H9 (cell line): ENCODE data around the gene P2RY4. TPM values are rescaled to one million over a fixed set of nuclear protein-coding genes. Genes with fewer than 3 reads are reported as not detected.

ENCODE experiments used
- DNase-seq: peaks from one replicate; pipeline ENCODE4 v3.0.0-alpha.2; 2017
- H2AFZ ChIP-seq: one replicate; pipeline ENCODE4 v1.6.1; 2013; ENCODE audit warnings: mild to moderate bottlenecking, low read length, control low read depth, moderate library complexity
- H2AK5ac ChIP-seq: 2 replicates; pipeline ENCODE4 v1.6.1; 2013; ENCODE audit warnings: low read length, control low read depth, mixed read lengths; ENCODE audit not compliant: insufficient read length
- H2BK120ac ChIP-seq: one replicate; pipeline ENCODE4 v1.6.1; 2013; ENCODE audit warnings: low read depth, mild to moderate bottlenecking, low read length, control low read depth, inconsistent platforms; ENCODE audit not compliant: poor library complexity, severe bottlenecking
- H2BK12ac ChIP-seq: 2 replicates; pipeline ENCODE4 v1.6.1; 2013; ENCODE audit warnings: low read length, control low read depth, mixed read lengths, low read depth; ENCODE audit not compliant: insufficient read length
- H2BK15ac ChIP-seq: 2 replicates; pipeline ENCODE4 v1.6.1; 2013; ENCODE audit warnings: low read depth, low read length, control low read depth
- H2BK20ac ChIP-seq: one replicate; pipeline ENCODE4 v1.6.1; 2013; ENCODE audit warnings: low read depth, mild to moderate bottlenecking, low read length, control low read depth, inconsistent platforms; ENCODE audit not compliant: poor library complexity, severe bottlenecking
- H2BK5ac ChIP-seq: 2 replicates; pipeline ENCODE4 v1.6.1; 2013; ENCODE audit warnings: low read length, control low read depth, mixed read lengths; ENCODE audit not compliant: insufficient read length
- H3K14ac ChIP-seq: 2 replicates; pipeline ENCODE4 v1.6.1; 2013; ENCODE audit warnings: low read length, control low read depth; ENCODE audit not compliant: insufficient read depth
- H3K18ac ChIP-seq: 2 replicates; pipeline ENCODE4 v1.6.1; 2013; ENCODE audit warnings: low read depth, mild to moderate bottlenecking, mixed read lengths, low read length, control low read depth; ENCODE audit not compliant: insufficient read length
- H3K23ac ChIP-seq: 2 replicates; pipeline ENCODE4 v1.6.1; 2013; ENCODE audit warnings: low read length, control low read depth, mixed read lengths, low read depth; ENCODE audit not compliant: insufficient read length
- H3K23me2 ChIP-seq: 2 replicates; pipeline ENCODE4 v1.6.1; 2013; ENCODE audit warnings: low read depth, mild to moderate bottlenecking, mixed read lengths, low read length, control low read depth; ENCODE audit not compliant: insufficient read length, poor library complexity, severe bottlenecking
- H3K27ac ChIP-seq: 2 replicates; pipeline ENCODE4 v1.5.1; 2013; ENCODE audit warnings: low read length, control low read depth, mixed read lengths, low read depth; ENCODE audit not compliant: insufficient read length
- H3K27me3 ChIP-seq: 2 replicates; pipeline ENCODE4 v1.6.1; 2013; ENCODE audit warnings: low read length, control low read depth, inconsistent platforms; ENCODE audit not compliant: insufficient read depth
- H3K4ac ChIP-seq: 2 replicates; pipeline ENCODE4 v1.6.1; 2013; ENCODE audit warnings: low read depth, mild to moderate bottlenecking, control low read depth, inconsistent platforms, low read length, moderate library complexity
- H3K4me1 ChIP-seq: 2 replicates; pipeline ENCODE4 v1.6.1; 2013; ENCODE audit warnings: low read length, control low read depth, inconsistent platforms; ENCODE audit not compliant: insufficient read depth
- H3K4me2 ChIP-seq: 2 replicates; pipeline ENCODE4 v1.6.1; 2013; ENCODE audit warnings: low read length, control low read depth, mixed read lengths; ENCODE audit not compliant: insufficient read length, insufficient read depth
- H3K56ac ChIP-seq: 2 replicates; pipeline ENCODE4 v1.6.1; 2013; ENCODE audit warnings: low read depth, mild to moderate bottlenecking, mixed read lengths, low read length, control low read depth; ENCODE audit not compliant: insufficient read length
- H3K79me1 ChIP-seq: 2 replicates; pipeline ENCODE4 v1.6.1; 2013; ENCODE audit warnings: low read depth, mild to moderate bottlenecking, moderate library complexity, low read length, control low read depth, inconsistent platforms; ENCODE audit not compliant: insufficient read depth, poor library complexity, severe bottlenecking
- H3K79me2 ChIP-seq: 2 replicates; pipeline ENCODE4 v1.6.1; 2013; ENCODE audit warnings: low read length, control low read depth, inconsistent platforms; ENCODE audit not compliant: insufficient read depth
- H3K9ac ChIP-seq: 2 replicates; pipeline ENCODE4 v1.6.1; 2013; ENCODE audit warnings: low read length, control low read depth, mixed read lengths; ENCODE audit not compliant: insufficient read length; ENCODE audit errors: extremely low read depth
- H3K9me3 ChIP-seq: one replicate; pipeline ENCODE4 v1.6.1; 2013; ENCODE audit warnings: low read depth, low read length, inconsistent platforms; ENCODE audit not compliant: control insufficient read depth
- H3T11ph ChIP-seq: one replicate; pipeline ENCODE4 v1.6.1; 2013; ENCODE audit warnings: mild to moderate bottlenecking, low read length, control low read depth, inconsistent platforms
- H4K20me1 ChIP-seq: one replicate; pipeline ENCODE4 v1.6.1; 2013; ENCODE audit not compliant: control insufficient read depth, insufficient read length, insufficient read depth
- H4K5ac ChIP-seq: 2 replicates; pipeline ENCODE4 v1.6.1; 2013; ENCODE audit warnings: low read depth, mild to moderate bottlenecking, mixed read lengths, low read length, control low read depth; ENCODE audit not compliant: insufficient read length
- H4K8ac ChIP-seq: replicated peaks from 2 replicates; pipeline ENCODE4 v1.6.1; 2013; ENCODE audit warnings: low read length, control low read depth, mixed read lengths, low read depth; ENCODE audit not compliant: insufficient read length
- H4K91ac ChIP-seq: 2 replicates; pipeline ENCODE4 v1.6.1; 2013; ENCODE audit warnings: low read depth, mild to moderate bottlenecking, moderate library complexity, mixed read lengths, low read length, control low read depth; ENCODE audit not compliant: insufficient read length
- H3K27ac Mint-ChIP-seq, 3 experiments: 2 replicates in 2 of 3; 3 replicates in 1 of 3; pipeline ENCODE4 v1.8.0; 2020 to 2021; ENCODE audit warnings: mixed read lengths in 3 of 3, mild to moderate bottlenecking in 1 of 3, moderate library complexity in 1 of 3
- H3K27me3 Mint-ChIP-seq: 2 replicates; pipeline ENCODE4 v1.8.0; 2021; ENCODE audit warnings: low read depth, mild to moderate bottlenecking, moderate library complexity, mixed read lengths
- H3K36me3 Mint-ChIP-seq, 3 experiments: 2 replicates in 2 of 3; 3 replicates in 1 of 3; pipeline ENCODE4 v1.8.0; 2020 to 2021; ENCODE audit warnings: low read depth in 3 of 3, mixed read lengths in 3 of 3; ENCODE audit not compliant: insufficient read depth in 1 of 3
- H3K4me1 Mint-ChIP-seq, 2 experiments: 2 replicates each; pipeline ENCODE4 v1.8.0; 2020; ENCODE audit warnings: mixed read lengths in 2 of 2
- H3K4me3 Mint-ChIP-seq, 2 experiments: 2 replicates in 1 of 2; 3 replicates in 1 of 2; pipeline ENCODE4 v1.8.0; 2020 to 2021; ENCODE audit warnings: mild to moderate bottlenecking in 2 of 2, mixed read lengths in 2 of 2, moderate library complexity in 1 of 2
- H3K9me3 Mint-ChIP-seq, 2 experiments: 2 replicates in 1 of 2; 3 replicates in 1 of 2; pipeline ENCODE4 v1.8.0; 2020; ENCODE audit warnings: mild to moderate bottlenecking in 2 of 2, mixed read lengths in 2 of 2, moderate library complexity in 1 of 2
- WGBS: extraction: QIAGEN DNeasy Blood & Tissue Kit; methylation state at CpG from one replicate; pipeline ENCODE4 v1.1.7; 2013; ENCODE audit warnings: missing lambda C conversion rate, low lambda C conversion rate, mixed read lengths; ENCODE audit not compliant: insufficient read length; ENCODE audit errors: extremely low coverage; 5-methylcytosine and 5-hydroxymethylcytosine counted together
- total RNA-seq: library from RNA; stranded (reverse); gene quantifications from 2 replicates; pipeline ENCODE4 v1.2.1, GENCODE V29; 2021
- TF ChIP-seq, protein P1 (sequence below): fragments of 200-600 bp; sonication (generic); conservative IDR thresholded peaks from 3 replicates; pipeline ENCODE4 v1.8.0; 2021; ENCODE audit warnings: antibody characterized with exemption, mild to moderate bottlenecking

P2RY4 gene
- total RNA-seq, 1 experiment from 2014 or later: not detected

DNA sequence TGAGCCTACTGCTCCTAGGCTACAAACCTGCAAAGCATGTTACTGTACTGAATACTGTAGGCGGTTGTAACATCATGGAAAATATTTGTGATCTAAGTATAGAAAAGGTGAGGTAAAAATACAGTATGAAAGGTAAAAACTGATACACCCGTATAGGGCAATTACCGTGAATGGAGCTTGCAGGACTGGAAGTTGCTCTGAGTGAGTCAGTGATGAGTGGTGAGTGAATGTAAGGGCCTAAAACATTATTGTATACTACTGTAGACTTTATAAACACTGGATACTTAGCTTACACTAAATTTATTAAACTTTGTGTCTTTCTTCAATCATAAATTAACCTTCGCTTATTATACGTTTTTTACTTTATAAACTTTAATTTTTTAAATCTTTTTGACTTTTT, 33.6 kb upstream of the P2RY4 start:
- no peaks in the 10 kb centered on the region for H3K79me2 ChIP-seq
- no peak overlapping the region for H3K4me2 ChIP-seq
- H3K23me2 ChIP-seq: no peaks in the 10 kb centered on the region
- no peak overlapping the region for H3K23ac ChIP-seq
- no peak overlapping the region for H2BK5ac ChIP-seq
- Mint-ChIP-seq H3K27ac (no peak overlapping the region), H3K36me3 (peaks cover 2 to 36% (median 26%) of the 10 kb centered on the region in 3 experiments), H3K4me3 (no peak overlapping the region), H3K9me3 (peaks cover 45 to 56% of the 10 kb centered on the region in 2 experiments), H3K4me1 (peaks cover 9 to 14% of the 10 kb centered on the region in 2 experiments), H3K27me3 (no peaks in the 10 kb centered on the region)
- H3K18ac ChIP-seq: no peak overlapping the region
- WGBS: 100% methylated on average over 2 of the region's 5 CpGs
- H3K56ac ChIP-seq: no peak overlapping the region
- no peak overlapping the region for H3K14ac ChIP-seq
- no peak overlapping the region for H3K9ac ChIP-seq
- H3K79me1 ChIP-seq: no peaks in the 10 kb centered on the region
- no peak overlapping the region for H2AK5ac ChIP-seq
- no peak overlapping the region for H4K5ac ChIP-seq
- peaks cover 3% of the 10 kb centered on the region for H3K9me3 ChIP-seq
- no peak overlapping the region for H2BK120ac ChIP-seq
- no peaks in the 10 kb centered on the region for H4K20me1 ChIP-seq
- H2BK20ac ChIP-seq: no peak overlapping the region
- H3K27me3 ChIP-seq: no peaks in the 10 kb centered on the region
- no peaks in the 10 kb centered on the region for H3K4me1 ChIP-seq
- H4K8ac ChIP-seq: no peak overlapping the region
- no peak overlapping the region for H2BK15ac ChIP-seq
- TF ChIP-seq, protein P1, sequence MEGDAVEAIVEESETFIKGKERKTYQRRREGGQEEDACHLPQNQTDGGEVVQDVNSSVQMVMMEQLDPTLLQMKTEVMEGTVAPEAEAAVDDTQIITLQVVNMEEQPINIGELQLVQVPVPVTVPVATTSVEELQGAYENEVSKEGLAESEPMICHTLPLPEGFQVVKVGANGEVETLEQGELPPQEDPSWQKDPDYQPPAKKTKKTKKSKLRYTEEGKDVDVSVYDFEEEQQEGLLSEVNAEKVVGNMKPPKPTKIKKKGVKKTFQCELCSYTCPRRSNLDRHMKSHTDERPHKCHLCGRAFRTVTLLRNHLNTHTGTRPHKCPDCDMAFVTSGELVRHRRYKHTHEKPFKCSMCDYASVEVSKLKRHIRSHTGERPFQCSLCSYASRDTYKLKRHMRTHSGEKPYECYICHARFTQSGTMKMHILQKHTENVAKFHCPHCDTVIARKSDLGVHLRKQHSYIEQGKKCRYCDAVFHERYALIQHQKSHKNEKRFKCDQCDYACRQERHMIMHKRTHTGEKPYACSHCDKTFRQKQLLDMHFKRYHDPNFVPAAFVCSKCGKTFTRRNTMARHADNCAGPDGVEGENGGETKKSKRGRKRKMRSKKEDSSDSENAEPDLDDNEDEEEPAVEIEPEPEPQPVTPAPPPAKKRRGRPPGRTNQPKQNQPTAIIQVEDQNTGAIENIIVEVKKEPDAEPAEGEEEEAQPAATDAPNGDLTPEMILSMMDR: no peak
- H2AFZ ChIP-seq: no peak overlapping the region
- no peak overlapping the region for H3K27ac ChIP-seq
- H4K91ac ChIP-seq: no peak overlapping the region
- no peak overlapping the region for H3K4ac ChIP-seq
- no peak overlapping the region for H3T11ph ChIP-seq
- H2BK12ac ChIP-seq: no peak overlapping the region
- DNase-seq: no peak
